ENCODE data around the gene TXNDC5.

- TF ChIP-seq CTCF (IDR thresholded peaks at IDR 0.05 in 2 of 3, conservative IDR thresholded peaks at IDR 0.05 in 1 of 3; ENCODE audit: borderline replicate concordance in 1 of 3, insufficient read depth in 1 of 3, low read depth in 2 of 3, low read length in 2 of 3) (no peak), YY1 (IDR thresholded peaks at IDR 0.05; ENCODE audit: extremely low read depth, insufficient replicate concordance, low read depth, low read length) (no peak), SIN3A (IDR thresholded peaks at IDR 0.05; ENCODE audit: low read depth) (no peak), JUND (IDR thresholded peaks at IDR 0.05) (peak; percentile 79), SP1 (IDR thresholded peaks at IDR 0.05; ENCODE audit: low read depth) (peak; percentile 65), POLR2AphosphoS5 (IDR thresholded peaks at IDR 0.05; ENCODE audit: low read depth, low read length) (peak; percentile 44; the same call in 1 of the 2 replicates), POLR2A (IDR thresholded peaks at IDR 0.05; ENCODE audit: borderline replicate concordance, extremely low read depth, insufficient read depth, insufficient read length) (no peak)
These were observed 9.3 kb upstream of the TXNDC5 start for GRCh38 chr6:7919871-7920270.
